Measurements from ENCODE around the gene DOCK6.

Gene DOCK6

DNA sequence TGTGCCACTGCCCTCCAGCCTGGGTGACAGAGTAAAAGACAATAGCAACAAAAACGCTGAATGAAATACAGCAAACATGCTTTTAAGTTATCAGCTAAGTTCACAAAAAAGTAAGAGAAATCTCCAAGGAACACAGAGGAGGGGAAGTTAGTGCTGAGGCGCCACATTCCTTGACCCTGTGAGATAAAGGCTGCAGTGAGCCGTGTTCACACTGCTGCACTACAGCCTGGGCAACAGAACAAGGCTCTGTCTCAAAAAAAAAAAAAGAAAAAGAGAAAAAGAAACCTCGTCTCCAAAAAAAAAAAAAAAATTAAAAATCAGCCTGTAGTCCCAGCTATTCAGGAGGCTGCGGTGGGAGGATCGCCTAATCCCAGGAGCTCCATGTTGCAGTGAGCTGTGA lies 16.3 kb upstream of the DOCK6 start:
- DNase-seq (ENCODE audit: low read depth), result no peak

DNA sequence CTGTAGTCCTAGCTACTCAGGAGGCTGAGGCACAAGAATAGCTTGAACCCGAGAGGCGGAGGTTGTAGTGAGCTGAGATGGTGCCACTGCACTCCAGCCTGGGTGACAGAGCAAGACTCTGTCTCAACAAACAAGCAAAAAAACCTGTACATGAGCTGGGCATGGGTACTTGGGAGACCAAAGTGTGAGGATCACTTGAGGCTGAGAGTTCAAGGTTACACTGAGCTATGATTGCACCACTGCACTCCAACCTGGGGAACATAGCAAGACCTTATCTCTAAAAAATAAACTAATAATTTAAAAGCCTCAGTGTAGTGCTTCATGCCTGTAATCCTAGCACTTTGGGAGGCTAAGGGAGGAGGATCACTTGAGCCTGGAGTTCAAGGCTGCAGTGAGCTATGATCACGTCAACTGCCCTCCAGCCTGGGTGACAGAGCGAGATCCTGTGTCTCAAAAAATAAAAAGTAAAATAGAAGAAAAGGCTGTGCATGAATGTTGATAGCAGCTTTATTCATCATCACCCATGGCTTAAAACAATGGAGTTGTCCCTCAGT lies 12.3 kb upstream of the DOCK6 start:
- DNase-seq (ENCODE audit: low read depth), result no peak

DNA sequence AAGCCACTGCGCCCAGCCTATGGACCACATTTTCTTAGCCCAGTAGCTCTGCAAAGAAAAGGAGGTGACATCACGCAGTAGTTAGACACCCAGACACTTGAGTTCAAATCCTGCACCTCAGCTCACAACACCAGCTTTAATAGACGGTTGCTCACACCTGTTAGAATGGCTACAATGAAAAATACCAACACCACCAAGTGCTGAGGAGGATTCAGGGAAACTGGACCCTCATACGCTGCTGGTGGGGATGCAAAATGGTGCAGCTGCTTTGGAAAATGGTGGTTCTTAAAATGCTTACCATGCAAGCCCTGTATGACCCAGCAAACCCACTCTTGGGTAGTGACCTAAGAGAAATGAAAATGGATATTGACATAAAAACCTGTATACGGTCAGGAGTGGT lies 11.7 kb upstream of the DOCK6 start:
- no peak for DNase-seq (ENCODE audit: low read depth)

DNA sequence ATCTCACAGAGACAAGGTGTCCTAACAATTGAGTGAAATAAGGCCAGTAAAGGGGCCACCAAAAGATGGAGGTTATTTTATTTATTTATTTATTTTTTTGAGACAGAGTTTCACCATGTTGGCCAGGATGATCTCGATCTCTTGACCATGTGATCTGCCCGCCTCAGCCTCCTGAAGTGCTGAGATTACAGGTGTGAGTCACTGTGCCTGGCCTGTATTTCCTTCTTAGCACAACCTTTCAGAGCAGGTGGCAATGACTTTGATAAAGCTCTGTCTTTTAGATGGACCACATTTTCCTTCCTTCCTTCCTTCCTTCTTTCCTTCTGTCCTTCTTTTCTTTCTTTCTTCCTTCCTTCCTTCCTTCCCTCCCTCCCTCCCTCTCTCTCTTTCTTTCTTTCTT lies 11.0 kb upstream of the DOCK6 start:
- no peak for DNase-seq (ENCODE audit: low read depth)

DNA sequence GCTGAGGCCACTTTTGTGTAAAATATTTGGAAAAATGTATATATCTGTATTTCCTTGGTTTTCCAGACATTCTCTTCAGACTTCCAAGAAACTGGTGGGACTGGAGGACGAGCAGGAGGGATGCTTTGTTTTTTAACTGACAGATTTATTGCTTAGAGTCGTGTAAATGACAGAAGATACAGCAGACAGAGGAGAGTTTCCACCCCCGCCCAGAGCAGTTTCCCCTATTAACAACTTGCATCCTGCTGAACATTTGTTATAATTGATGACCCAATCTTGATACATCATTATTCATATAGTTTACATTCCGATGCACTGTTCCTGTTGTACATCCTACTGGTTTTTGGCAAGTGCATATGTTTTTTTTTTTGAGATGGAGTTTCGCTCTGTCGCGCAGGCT lies 7.1 kb upstream of the DOCK6 start:
- DNase-seq (ENCODE audit: low read depth), result no peak

DNA sequence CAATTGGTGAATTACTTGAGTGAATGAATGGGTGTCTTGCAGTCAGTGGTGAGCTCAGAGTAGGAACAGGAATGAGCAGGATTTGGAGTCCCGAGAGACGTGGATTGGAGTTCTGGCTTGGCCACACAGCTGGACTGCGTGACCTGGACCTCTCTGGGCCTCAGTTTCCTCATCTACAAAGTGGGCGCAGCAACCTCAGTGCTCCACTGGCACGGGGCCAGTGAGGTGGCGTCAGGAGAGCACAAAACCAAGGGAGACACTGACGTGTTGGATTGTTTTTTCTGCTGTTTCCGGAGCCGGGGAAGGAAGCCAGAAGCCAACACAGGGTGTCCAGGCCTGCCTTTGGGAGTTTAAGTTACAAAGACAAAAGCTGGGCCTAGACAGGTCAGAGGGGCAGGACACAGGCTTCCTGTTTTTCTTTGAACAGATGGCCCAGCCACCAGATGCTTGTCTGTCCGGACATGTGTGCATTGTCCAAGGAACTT lies 6.5 kb upstream of the DOCK6 start:
- DNase-seq (ENCODE audit: low read depth), result no peak

DNA sequence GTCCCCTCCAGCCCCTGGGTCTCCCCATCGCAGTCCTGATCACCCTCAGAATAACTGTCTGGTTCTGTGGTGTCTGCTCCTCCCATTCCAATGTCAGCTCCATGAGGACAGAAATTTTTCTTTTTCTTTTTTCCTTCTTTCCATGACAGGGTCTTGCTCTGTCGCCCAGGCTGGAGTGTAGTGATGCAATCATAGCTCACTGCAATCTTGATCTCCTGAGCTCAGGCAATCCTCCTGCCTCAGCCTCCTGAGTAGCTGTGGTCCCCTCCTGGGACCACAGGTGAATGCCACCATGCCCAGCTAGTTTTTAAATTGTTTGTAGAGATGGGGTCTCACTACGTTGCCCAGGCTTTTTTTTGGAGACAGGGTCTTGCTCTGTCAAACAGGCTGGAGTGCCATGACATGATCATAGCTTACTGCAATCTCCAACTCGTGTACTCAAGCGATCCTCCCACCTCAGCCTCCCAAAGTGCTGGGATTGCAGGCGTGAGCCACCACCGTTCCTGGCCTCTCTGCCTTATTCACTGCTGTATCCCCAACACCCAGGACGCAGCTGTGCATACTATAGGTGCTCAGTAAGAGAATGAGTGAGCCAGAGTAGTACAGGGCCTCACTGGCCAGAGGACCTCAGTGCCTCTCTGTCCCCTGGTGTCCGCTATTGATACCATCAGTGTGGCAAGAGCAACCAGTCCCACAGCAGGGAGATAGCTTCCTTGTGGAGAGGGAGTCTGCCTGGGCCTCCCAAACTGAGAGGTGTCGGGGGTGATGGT lies 5.2 kb upstream of the DOCK6 start:
- DNase-seq (ENCODE audit: low read depth), result no peak

DNA sequence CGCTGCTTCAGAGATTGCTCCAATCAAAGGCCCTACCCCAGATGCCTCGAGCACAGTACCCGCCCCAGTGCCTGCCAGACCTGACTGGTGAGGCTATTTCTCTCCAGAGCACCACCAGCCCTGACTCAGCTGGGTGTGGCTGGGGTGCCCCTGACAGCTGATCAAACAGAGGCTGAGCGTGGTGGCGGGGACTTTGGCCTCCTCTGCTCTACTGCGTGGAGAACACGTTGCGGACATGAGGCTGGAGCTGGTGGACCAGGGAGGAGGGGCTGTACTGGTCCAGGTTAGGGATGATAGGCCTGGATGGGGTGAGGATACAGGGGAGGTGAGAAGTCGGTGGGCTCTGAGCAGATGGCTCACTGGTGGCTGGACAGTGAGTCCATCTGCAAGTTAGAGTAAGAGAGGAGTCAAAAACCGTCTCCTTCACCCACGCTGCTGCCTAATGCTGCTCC lies 3.5 kb upstream of the DOCK6 start:
- no peak for DNase-seq (ENCODE audit: low read depth)

DNA sequence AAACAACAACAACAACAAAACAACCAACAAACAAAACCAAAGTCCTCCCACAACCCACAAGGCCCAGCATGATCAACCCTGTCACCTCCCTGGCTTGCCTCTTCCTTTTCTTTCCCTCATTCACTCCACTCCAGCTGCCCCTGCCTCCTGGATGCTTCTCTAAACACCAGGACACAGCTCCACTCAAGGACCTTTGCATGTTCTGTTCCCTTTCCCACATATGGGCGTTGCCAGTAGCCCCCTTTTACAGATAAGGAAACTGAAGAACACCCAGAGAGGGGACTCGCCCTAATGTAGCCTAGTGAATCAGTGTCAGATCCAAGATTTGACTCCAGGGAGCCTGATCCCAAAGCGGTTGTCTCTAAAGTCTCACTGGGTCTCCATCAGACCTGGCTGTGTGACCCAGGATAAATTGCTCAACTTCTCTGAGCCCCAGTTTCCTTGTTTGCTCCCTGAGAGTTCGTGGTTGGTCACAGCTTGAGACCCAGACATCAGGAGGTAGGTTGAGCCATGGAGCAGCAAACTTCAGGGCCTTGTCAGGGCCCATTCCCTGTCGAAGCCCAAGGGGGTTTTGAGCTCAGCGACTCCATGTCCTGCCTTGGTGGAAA lies 3.0 kb upstream of the DOCK6 start:
- no peak for DNase-seq (ENCODE audit: low read depth)

DNA sequence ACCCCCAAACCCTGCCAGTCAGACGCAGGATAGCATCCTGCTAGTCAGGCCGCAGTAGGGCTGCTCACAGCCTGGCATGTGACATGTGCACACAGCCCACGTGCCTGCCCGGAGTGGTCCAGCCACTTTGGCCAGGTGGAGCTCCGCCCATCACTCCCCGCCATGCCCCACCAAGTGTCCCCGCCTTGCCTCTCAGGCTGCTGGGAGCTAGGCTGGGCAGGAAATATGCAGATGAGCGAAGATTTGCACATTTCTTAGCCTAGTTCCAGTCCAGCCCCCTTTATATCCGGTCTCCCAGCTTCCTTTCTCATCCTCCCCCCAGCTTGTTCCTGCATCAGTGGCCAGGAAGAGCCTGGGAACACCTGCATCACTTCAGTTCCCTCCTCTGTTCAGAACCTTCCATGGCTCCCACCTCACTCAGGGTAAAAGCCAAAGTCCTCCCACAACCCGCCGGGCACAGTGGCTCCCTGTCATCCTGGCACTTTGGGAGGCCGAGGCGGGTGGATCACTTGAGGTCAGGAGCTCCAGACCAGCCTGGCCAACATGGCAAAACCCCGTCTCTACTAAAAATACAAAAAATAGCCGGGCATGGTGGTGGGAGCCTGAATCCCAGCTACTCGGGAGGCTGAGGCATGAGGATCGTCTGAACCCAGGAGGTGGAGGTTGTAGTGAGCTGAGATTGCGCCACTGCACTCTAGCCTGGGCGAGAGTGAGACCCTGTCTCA lies 2.3 kb upstream of the DOCK6 start:
- no peak for DNase-seq (ENCODE audit: low read depth)

DNA sequence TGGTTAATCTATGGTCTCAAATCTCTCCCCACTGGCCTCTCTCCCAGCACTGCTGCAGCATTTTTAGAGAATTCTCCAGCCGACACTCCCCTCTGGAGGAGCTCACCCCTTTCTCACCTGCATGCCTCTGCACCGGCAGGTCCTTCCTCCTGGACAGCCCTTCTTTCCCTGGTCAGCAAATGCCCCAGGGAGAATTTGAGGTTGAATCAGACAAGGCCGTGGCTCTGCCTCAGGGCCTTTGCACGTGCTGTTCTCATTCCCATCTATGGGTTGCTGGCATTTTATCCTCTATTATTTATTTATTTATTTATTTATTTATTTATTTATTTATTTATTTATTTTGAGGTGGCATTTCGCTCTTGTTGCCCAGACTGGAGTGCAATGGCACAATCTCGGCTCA lies 1.4 kb upstream of the DOCK6 start:
- DNase-seq (ENCODE audit: low read depth), result no peak

DNA sequence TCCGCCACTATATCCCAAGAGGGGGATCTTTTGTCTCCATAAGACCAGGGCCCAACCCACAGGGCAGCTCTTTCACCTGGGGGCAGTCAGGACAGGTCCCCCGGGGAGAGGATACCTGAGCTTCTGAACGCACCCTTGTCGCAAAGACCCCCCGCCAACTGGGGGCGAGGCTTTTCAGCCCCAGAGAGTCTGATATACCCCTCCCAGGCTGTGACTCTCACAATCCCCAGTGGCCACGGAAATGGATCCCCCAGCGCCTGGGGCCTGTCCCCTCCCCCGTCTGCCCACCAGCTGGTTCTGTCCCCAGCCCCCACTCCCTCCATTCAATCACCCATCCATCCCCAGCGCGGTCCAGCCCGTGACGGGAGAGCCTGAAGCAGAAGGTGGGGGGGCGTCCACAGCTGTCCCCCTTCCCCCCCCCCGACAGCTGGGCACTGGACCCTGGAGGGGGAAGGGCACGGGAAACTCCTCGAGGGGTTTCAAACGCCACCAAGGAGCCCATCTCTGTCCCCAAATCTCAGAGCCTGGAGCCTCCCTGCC lies 823 bp downstream of the DOCK6 start:
- no peak for DNase-seq (ENCODE audit: low read depth)

DNA sequence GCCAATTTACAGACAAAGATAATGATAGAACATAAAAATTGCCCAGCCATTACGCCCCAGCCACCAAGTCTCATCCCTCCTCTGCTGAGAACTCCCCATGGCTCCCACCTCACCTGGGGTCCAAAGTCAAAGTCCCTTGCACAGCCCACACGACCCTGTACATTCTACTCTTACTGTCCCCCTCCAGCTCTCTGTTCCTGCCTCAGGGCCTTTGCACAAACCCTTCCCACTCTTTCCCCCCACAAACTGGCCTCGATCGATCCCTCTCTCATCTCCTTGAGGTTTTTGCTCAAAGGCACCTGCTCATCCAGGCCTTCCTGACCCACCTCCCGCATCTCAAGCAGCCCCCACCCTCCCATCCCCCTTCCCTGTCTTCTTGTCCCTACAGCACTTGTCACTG lies 1.3 kb downstream of the DOCK6 start:
- no peak for DNase-seq (ENCODE audit: low read depth)

DNA sequence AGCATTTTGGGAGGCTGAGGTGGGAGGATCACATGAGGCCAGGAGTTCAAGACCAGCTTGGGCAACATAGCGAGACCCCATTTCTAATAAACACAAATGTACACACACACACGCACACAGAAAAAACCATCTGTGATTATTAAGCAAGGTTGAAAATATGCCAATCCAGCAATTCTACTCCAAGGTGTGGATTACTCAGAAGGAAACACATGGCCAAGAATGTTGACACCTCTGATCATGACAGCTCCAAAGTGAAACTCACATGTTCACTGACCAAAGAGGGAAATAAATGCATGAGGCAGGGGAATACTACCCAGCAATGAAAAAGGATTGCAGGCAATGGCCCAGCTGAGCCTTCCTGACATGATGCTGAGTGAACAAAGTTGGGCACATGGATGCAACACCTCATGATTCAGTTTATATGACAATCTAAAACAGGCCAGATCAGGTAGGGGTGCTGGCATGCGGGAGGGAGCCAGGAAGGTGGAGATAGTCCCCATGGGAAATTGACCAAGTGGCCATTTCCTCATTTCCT lies 4.4 kb downstream of the DOCK6 start:
- no peak for DNase-seq (ENCODE audit: low read depth)

DNA sequence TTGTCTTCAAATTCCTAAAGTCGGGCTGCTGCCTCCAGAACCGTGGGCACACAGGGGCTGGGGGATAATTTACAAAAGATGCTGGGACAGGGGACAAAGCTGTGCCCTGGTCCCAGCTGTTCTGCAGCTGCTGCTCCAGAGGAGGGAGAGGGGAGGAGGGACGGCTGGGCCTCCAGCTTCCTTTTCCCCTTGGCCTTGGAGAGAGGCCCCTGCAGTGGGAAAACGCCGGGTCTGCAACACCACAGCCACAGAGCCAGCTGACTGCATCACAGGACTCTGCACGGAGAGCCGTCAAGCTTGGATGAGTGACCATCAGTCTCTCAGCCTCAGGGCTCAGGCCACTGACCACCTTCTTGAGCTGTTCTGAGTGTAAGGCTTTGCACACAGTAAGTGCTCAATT lies 6.1 kb downstream of the DOCK6 start:
- DNase-seq (ENCODE audit: low read depth), result no peak

DNA sequence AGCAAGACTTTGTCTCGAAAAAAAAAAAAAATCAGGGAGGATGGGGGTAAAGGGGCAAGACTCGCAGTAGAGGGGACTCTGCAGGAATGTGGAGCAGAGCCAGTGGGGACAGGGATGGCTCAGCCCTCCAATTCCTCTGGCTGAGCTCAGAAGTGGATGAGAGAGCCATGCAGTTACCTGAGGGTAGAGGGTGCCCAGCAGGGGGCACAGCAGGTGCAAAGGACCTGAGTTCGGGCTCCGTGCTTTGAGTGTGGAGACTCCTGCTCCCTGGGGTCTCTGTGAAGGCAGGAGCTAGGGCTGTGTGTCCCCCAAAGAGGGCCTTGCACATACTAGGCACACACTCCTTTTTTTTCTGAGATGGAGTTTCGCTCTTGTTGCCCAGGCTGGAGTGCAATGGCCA lies 7.7 kb downstream of the DOCK6 start:
- DNase-seq (ENCODE audit: low read depth), result no peak

DNA sequence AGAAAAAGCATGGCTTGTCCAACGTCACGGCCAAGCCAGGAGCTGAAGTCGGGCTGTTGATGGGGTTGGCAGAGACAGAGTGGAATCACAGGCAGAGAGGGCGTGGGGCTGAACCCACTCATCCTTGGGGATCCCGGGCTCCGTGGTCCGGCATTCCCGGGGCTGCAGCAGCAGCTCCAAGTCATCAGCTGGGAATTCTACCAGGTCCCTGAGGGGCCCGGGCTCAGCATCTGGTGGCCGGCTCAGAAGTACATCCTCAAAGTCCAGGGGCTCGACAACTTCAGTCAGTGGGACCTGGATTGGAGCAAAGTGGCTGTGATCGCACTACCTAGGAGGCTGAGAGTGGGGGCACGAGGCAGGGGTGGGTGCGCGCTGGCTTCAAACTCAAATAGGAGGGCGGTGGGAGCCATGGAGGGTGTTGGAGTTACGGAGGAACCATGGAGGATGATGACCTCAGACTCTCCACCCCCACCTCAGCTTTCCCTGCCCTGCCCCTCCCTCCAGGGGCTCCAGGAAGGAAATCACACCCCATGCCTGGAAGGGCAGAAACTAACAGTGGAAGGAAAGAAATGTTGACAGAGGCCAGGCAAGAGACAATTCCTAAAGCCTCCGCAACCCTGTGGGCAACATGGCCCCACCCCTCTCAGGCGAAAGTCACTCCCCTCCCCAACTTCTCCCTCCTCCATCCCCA lies 9.5 kb downstream of the DOCK6 start:
- DNase-seq (ENCODE audit: low read depth), result no peak

DNA sequence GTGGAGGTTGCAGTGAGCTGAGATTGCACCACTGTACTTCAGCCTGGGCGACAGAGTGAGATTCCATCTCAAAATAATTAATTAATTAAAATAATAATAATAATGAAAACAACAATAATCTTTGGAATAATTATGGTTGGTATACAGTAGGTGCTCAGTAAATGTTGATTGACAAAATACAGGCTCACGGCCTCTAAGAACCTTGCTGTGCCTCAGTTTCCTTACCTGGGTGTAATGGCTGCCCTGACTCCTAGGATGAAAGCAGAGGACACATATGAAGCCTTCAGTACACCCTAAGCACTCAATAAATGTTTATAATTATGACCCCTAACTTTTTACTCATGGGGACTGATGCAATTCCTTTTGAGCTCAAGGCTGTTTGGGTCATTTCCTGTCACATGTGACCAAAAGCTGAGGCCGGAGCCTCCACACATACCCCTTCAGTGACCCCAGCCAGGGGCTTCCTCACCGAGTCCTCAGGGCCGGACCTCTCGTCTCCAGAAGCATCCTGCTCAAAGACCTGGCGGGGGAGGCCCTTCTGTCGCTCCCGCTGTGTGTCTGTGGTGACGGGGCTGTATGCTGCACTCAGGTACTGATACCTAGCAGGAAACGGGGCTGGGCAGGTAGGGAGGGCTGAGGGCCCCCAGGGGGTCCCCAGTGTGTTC lies 10.5 kb downstream of the DOCK6 start:
- no peak for DNase-seq (ENCODE audit: low read depth)

DNA sequence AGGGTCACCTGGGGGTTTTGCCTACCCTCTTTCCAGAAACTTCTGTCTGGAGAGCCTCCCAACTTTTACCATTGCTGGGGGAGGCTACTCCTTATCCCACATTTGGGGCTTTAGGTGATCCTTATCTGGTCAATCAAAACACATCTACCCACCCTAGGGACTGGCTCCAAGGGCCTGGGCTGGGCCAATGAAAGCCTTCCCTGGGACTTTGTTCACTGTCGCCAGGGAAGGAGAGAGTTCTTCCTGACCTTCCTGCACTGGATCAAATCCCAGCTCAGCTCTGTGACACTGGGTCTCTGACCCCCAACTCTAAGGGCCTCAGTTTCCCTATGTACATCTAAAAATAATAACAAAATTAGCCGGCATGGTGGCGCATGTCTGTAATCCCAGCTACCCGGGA lies 11.1 kb downstream of the DOCK6 start:
- DNase-seq (ENCODE audit: low read depth), result no peak

DNA sequence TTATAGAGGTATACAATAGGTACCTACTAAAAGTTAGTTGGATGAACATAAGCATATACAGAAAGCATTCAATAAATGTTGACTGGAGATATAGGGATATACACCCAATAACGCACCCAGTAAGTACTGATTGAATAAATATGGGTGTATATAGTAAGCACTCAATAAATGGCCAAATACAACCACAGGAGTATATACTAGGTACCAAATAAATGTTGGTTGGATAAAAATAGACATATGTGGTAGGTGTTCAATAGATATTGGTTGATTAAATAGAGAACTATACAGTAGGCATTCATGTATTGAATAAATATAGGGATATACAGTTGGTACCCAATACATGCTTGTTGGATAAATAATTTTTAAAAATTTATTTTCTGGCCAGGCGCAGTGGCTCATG lies 13.5 kb downstream of the DOCK6 start:
- no peak for DNase-seq (ENCODE audit: low read depth)

DNA sequence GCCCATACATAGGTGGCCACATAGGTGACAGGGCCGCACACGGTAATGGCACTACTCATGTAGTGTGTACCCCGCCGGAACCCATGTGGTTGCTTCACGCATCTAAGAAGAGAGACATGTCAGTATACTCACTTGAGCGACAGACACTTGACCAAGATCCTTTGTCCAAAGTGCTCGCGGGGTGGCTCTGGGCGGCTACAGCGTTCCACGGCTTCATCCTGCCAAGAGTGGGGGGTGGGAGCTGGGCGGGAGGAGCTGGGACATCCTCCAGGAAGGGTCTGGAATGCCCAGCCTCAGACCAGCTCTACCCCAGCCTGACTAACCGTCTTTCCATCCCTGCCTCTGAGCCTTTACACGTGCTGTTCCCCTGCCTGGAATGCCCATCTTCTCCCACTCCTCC lies 14.4 kb downstream of the DOCK6 start:
- no peak for DNase-seq (ENCODE audit: low read depth)

All from activated T-helper 1 cell treated with Interleukin-2 at 50 U/mL for 16 hours (primary cell).